GM21825 (cell line): ENCODE results near the gene NELFE.
"Not testable (repeated sequence)": the region's sequence is repeated elsewhere in the genome, so short reads cannot be mapped to it uniquely, and the experiment has no call there.

Experiments used
- ATAC-seq: cut with Tn5 transposase; IDR thresholded peaks from one replicate; pipeline ENCODE4 v1.9.1; 2021; ENCODE audit warnings: mild to moderate bottlenecking, moderate library complexity; ENCODE audit not compliant: unreplicated experiment

Gene NELFE

GRCh38 chr6:31952140-31952805 is 6.5 kb downstream of the NELFE start:
- no peak for ATAC-seq

- no peak for ATAC-seq
These were observed 8.7 kb downstream of the NELFE start for GRCh38 chr6:31949926-31950548.

- no peak for ATAC-seq
These were observed 9.9 kb downstream of the NELFE start for GRCh38 chr6:31948753-31949413.

GRCh38 chr6:31948306-31948705 is 10.5 kb downstream of the NELFE start:
- ATAC-seq: no peak

- ATAC-seq: no peak
These were observed 10.9 kb downstream of the NELFE start for GRCh38 chr6:31947864-31948263.

- no peak for ATAC-seq
These were observed 11.6 kb downstream of the NELFE start for GRCh38 chr6:31947070-31947675.

- no peak for ATAC-seq
These were observed 12.3 kb downstream of the NELFE start for GRCh38 chr6:31946370-31946885.

GRCh38 chr6:31945507-31946369 is 13.0 kb downstream of the NELFE start, which contains the start of gene CFB:
TSS of gene CFB (plus strand) at chr6:31946095. CDS start at chr6:31946222, 127 bp downstream.
- no peak for ATAC-seq

GRCh38 chr6:31945154-31945506 is 13.6 kb downstream of the NELFE start:
- ATAC-seq: no peak

- ATAC-seq: no peak
These were observed 15.0 kb downstream of the NELFE start for GRCh38 chr6:31943742-31944141.

- no peak for ATAC-seq
These were observed 18.5 kb downstream of the NELFE start for GRCh38 chr6:31940256-31940664.

- ATAC-seq: no peak
These were observed 22.9 kb downstream of the NELFE start for GRCh38 chr6:31935823-31936222.

GRCh38 chr6:31935021-31935420 is 23.8 kb downstream of the NELFE start:
- no peak for ATAC-seq

GRCh38 chr6:31933537-31933936 is 25.2 kb downstream of the NELFE start:
- no peak for ATAC-seq

GRCh38 chr6:31932137-31932536 is 26.6 kb downstream of the NELFE start:
- ATAC-seq: not testable (repeated sequence)

- no peak for ATAC-seq
These were observed 27.8 kb downstream of the NELFE start for GRCh38 chr6:31930962-31931361.

GRCh38 chr6:31928672-31928939 is 30.2 kb downstream of the NELFE start:
- ATAC-seq: no peak

- ATAC-seq: no peak
These were observed 30.7 kb downstream of the NELFE start for GRCh38 chr6:31927863-31928671.

GRCh38 chr6:31927242-31927862 is 31.4 kb downstream of the NELFE start, which contains the start of gene C2:
TSS of gene C2 (plus strand) at chr6:31927717. CDS start at chr6:31927753, 36 bp downstream.
- ATAC-seq: no peak
